ENCODE data around the gene HTT. TPM values are rescaled to one million over a fixed set of nuclear protein-coding genes. Genes with fewer than 3 reads are reported as not detected.
A peak's percentile ranks its signal among the peaks of the same experiment; 100 is the strongest.
"Not testable (repeated sequence)": the region's sequence is repeated elsewhere in the genome, so short reads cannot be mapped to it uniquely, and the experiment has no call there.

The HTT gene
- polyA plus RNA-seq, 4 donors = 32.6 to 41.7 (median 34.4) TPM

- DNase-seq (ENCODE audit: low read depth in 4 of 4, low spot score in 3 of 4) = no peak
Measured at GRCh38 chr4:3044870-3045819, 29.3 kb upstream of the HTT start.

DNA sequence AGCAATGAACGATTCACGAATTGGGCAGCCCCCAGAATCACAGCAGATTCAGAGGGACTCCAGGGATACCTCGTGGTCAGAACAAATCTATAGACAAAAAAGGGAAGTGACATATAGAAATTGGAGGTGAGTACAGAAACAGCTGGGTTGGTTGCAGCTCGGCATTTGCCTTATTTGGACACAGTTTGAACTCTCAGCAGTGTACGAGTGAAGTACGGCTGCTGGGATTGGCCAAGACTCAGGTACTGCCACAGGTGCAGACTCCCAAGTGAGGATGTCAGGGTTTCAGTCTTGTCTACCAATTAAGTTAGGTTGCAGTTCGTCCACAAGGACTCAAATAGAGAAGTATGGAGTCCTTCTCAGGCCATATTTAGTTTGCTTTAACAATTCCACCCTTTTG lies 28.3 kb upstream of the HTT start:
- no peak for DNase-seq (ENCODE audit: low read depth in 4 of 4, low spot score in 3 of 4)

DNA sequence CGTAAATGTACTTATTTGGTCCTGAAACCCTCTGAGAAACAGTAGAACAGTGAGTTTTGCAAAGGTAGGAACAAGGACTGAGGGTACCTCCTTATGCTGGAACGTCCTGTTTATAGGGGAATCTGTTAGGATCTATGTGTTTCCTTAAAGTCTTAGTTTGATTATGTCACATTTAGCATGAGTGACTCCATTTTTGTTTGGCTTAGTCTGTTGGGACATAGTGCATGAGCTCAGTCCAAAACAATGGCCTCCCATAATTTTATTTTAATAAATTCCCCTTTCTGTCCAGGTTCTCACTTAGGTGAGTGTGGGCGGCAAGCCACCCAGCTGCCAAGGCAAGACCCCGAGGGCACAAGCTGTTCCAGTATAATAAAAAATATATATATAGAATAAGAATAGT lies 27.9 kb upstream of the HTT start:
- DNase-seq (ENCODE audit: low read depth in 4 of 4, low spot score in 3 of 4) = no peak

DNA sequence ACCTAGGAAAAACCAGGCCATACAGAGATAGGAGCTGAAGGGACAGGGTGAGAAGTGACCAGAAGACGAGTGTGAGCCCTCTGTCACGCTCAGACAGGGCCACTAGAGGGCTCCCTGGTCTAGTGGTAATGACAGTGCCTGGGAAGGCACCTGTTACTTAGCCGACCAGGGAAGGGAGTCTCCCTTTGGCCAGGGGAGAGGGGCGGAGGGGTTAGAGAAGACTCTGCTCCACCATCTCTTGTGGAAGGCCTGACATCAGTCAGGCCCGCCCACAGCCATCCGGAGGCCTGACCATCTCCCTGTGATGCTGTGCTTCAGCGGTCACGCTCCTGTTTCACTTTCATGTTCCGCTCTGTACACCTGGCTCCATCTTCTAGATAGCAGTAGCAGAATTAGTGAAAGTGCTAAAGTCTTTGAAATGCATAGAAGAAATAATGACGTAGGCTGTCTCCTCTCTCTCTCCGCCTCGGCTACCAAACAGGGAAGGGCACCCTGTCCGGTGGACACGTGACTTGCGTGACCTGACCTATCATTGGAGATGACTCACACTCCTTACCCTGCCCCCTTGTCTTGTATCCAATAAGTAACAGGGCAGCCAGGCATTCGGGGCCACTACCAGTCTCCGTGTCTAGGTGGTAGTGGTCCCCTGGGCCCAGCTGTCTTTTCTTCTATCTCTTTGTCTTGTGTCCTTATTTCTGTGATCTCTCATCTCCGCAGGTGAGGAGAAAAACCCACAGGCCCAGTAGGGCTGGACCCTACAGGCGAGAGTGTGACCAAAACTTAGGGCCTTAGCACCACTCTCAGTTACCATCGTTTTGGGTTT lies 26.8 kb upstream of the HTT start:
- DNase-seq (ENCODE audit: low read depth in 4 of 4, low spot score in 3 of 4) = peak in 1 of 4 donors; percentile 44

DNA sequence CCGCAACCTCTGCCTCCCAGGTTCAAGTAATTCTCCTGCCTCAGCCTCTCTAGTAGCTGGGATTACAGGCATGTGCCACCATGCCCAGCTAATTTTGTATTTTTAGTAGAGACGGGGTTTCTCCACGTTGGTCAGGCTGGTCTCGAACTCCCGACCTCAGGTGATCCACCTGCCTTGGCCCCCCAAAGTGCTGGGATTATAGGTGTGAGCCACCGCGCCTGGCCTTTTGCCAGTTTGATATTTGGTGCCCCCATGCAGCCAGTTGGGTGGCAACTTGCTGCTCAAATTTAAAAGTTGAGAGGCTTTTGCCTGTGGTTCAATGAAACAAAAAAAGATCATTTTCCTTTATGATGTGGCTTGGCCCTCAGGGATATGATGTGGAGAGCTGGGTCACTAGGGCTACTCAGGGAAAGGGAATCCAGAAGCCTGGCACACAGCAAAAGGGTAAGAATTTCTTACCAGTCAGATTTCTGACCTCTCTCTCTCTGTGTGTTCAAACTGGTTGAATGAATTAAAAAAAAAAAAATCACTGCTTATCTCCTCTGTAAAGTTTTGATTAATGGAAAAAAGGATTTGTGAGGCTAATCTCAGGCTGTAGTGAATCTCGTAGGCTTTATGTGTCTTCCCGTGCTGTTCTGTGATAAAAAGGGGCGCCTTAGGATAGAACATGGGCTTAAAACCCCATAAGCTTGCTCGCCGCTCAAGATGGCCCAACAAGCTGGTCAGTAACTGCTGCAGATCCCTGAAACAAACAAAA lies 23.2 kb upstream of the HTT start:
- DNase-seq (ENCODE audit: low read depth in 4 of 4, low spot score in 3 of 4) = not testable (repeated sequence)

DNA sequence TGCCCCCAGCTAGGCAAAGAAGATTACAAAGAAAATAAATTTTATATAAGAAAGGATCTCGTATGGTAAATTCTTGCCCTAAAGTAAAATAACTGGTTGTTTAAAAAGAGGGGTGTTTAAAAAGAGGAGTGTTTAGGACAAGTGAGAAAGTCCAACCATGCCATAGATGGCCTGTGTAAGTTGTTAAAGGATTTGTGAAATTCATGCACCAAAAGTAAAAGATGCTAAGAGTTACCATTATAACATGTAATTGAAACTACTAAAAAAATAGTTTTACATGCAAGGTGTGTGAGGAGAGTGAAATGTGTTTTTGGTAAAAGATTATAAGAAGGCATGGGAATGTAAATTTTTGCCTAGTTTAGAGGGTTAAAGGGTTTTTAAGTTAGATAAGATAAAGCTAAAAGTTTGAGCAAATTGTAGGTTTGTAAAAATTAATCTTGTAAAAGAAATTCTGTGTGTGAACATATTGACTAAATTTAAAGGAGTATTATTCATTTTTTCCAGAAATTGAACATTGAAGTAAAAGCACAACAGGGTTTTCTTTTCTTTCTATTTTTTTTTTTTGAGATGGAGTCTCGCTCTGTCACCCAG lies 20.2 kb upstream of the HTT start:
- no peak for DNase-seq (ENCODE audit: low read depth in 4 of 4, low spot score in 3 of 4)

- DNase-seq (ENCODE audit: low read depth in 4 of 4, low spot score in 3 of 4) = no peak
Measured at GRCh38 chr4:3059943-3060342, 14.5 kb upstream of the HTT start.

GRCh38 chr4:3060946-3061345 lies 13.5 kb upstream of the HTT start:
- DNase-seq (ENCODE audit: low read depth in 4 of 4, low spot score in 3 of 4) = no peak

- DNase-seq (ENCODE audit: low read depth in 4 of 4, low spot score in 3 of 4) = no peak
Measured at GRCh38 chr4:3062471-3062870, 12.0 kb upstream of the HTT start.

- no peak for DNase-seq (ENCODE audit: low read depth in 4 of 4, low spot score in 3 of 4)
Measured at GRCh38 chr4:3065551-3065950, 8.9 kb upstream of the HTT start.

- DNase-seq (ENCODE audit: low read depth in 4 of 4, low spot score in 3 of 4) = no peak
Measured at GRCh38 chr4:3066836-3067400, 7.6 kb upstream of the HTT start.

DNA sequence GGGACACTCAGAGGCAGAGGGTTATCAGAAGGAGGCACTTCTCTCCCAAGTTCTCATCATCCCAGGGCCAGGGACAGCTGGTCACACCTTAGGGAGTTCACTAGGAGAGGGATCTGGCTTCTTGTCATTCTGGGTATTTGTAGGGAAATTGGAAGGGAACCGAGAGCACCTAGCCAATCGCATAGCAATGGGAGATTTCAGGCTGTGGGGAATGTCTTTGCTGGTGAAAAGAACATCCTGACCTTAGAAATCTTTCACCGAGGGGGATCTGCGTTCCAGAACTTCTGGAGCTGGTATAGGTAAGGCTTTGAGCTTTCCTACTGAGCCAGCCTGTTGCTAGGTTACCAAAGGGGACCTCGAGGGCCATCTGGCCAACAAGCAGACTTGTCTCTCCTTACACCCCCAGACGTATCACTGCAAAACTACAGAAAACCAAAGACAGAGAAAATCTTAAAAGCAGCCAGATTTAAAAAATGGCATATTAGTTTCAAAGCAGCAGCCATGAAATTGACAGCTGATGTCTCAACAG lies 6.9 kb upstream of the HTT start:
- DNase-seq (ENCODE audit: low read depth in 4 of 4, low spot score in 3 of 4) = no peak

DNA sequence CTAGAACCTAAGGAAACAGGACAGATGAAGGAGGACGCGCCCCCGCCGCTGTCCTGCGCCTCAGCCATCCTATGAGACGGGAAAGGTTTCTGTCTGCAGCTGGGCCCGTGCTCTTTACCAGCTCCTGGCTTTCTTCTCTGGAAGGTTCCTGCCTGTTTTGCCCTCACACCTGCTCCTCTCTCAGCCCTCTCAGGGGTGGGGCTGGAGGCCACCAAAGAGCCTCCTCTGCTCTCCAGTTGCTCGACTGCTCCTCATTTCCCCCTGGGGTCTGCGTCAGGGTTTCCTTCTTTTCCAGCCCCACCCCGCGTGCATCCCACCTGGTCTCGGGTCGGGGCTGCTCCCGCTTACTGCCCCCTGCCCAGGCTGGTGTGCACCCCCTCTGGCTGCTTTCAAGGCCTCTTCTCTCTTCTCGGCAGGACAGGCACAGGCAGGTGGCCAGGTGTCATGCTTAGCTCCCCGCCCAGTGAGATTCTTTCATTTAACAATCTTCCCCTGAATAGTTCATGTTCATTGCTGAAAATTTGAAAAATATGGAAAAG lies 4.8 kb upstream of the HTT start:
- DNase-seq (ENCODE audit: low read depth in 4 of 4, low spot score in 3 of 4) = no peak

GRCh38 chr4:3070709-3071500 lies 3.6 kb upstream of the HTT start:
- no peak for DNase-seq (ENCODE audit: low read depth in 4 of 4, low spot score in 3 of 4)

- DNase-seq (ENCODE audit: low read depth in 4 of 4, low spot score in 3 of 4) = no peak
Measured at GRCh38 chr4:3071811-3072210, 2.7 kb upstream of the HTT start.

DNA sequence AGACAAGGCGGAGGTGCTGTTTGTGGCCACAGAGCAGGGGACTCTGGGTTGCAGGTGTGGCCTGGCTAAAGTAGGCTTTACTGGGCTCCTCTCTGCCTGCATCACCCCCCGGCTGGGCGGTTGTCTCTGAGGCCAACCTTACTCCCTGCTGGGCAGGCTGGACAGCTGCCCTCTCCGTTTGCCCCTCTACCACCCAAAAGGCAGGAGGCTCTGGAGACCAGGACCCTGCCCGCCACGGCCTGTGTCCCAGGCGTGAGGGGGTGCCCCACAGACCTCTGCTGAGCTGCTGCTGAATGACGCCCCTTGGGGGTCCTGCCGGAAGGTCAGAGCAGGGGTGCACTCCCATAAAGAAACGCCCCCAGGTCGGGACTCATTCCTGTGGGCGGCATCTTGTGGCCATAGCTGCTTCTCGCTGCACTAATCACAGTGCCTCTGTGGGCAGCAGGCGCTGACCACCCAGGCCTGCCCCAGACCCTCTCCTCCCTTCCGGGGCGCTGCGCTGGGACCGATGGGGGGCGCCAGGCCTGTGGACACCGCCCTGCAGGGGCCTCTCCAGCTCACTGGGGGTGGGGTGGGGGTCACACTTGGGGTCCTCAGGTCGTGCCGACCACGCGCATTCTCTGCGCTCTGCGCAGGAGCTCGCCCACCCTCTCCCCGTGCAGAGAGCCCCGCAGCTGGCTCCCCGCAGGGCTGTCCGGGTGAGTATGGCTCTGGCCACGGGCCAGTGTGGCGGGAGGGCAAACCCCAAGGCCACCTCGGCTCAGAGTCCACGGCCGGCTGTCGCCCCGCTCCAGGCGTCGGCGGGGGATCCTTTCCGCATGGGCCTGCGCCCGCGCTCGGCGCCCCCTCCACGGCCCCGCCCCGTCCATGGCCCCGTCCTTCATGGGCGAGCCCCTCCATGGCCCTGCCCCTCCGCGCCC lies 1.1 kb upstream of the HTT start:
- peak in 1 of 4 donors; percentile 47 for DNase-seq (ENCODE audit: low read depth in 4 of 4, low spot score in 3 of 4)

- peak; percentile 48 to 69 (median 62) for DNase-seq (ENCODE audit: low read depth in 4 of 4, low spot score in 3 of 4)
Measured at GRCh38 chr4:3074846-3075651, 568 bp downstream of the HTT start.

All from right renal pelvis (tissue), 4 donors.